Transverse colon (tissue), 4 donors: ENCODE measurements around the gene PCDHGB3. TPM values are rescaled to one million over a fixed set of nuclear protein-coding genes. Genes with fewer than 3 reads are reported as not detected.

Experiments used
- DNase-seq: peaks from one replicate; pipeline ENCODE4 v3.0.0-alpha.2; 2019
- H3K27ac ChIP-seq, 4 donors: fragments of 200-600 bp; sonication (generic); 2 replicates each; pipeline ENCODE4 v1.5.1; 2016 to 2018; ENCODE audit warnings: inconsistent platforms in 4 of 4
- H3K27me3 ChIP-seq: fragments of 200-600 bp; sonication (generic); 2 replicates; pipeline ENCODE4 v1.5.1; 2017; ENCODE audit warnings: inconsistent platforms
- H3K36me3 ChIP-seq, 4 donors: fragments of 200-600 bp; sonication (generic); 2 replicates each; pipeline ENCODE4 v1.5.1; 2017 to 2019; ENCODE audit warnings: inconsistent platforms in 4 of 4
- H3K4me1 ChIP-seq, 4 donors: fragments of 200-600 bp; sonication (generic); 2 replicates each; pipeline ENCODE4 v1.5.1; 2017 to 2020; ENCODE audit warnings: inconsistent platforms in 4 of 4
- H3K4me3 ChIP-seq, 4 donors: fragments of 200-600 bp; sonication (generic); 1 replicate in 1 of 4; 2 replicates in 3 of 4; pipeline versions ENCODE4 v1.5.1 to v1.6.1; 2017 to 2019; ENCODE audit warnings: inconsistent platforms in 4 of 4
- H3K9me3 ChIP-seq, 2 donors: fragments of 200-600 bp; sonication (generic); 2 replicates each; pipeline ENCODE4 v1.5.1; 2017 to 2019; ENCODE audit warnings: inconsistent platforms in 2 of 2
- EP300 ChIP-seq: sonication (generic); formaldehyde crosslinking; IDR thresholded peaks from one replicate; pipeline ENCODE4 v1.6.1; 2017; ENCODE audit warnings: antibody characterized with exemption, low read depth
- POLR2A ChIP-seq: fragments of 450-650 bp; IDR thresholded peaks from one replicate; pipeline ENCODE4 v1.6.1; 2016; ENCODE audit warnings: antibody characterized with exemption, mild to moderate bottlenecking, moderate library complexity
- POLR2AphosphoS5 ChIP-seq, 3 donors: sonication (generic); formaldehyde crosslinking; IDR thresholded peaks; one replicate each; pipeline ENCODE4 v1.6.1; 2016; ENCODE audit warnings: antibody characterized with exemption in 3 of 3
- WGBS, 2 donors: methylation state at CpG; one replicate each; pipeline ENCODE4 v1.1.5; 2018; ENCODE audit warnings: low coverage in 1 of 2; 5-methylcytosine and 5-hydroxymethylcytosine counted together
- in situ Hi-C, 4 donors: fragments of 200-750 bp; cut with MboI; loops; one replicate each; pipeline versions ENCODE4 v1.15.0 to v1.15.1; 2017; ENCODE audit warnings: low sequenced_read_pairs in 3 of 4, low pct_ligation_motif_present in 1 of 4, low pct_unique_long_range_greater_than_20kb in 1 of 4
- intact Hi-C: fragments of 100-400 bp; cut with DNase I; formaldehyde crosslinking; loops from one replicate; pipeline ENCODE4 v1.15.1; 2023; ENCODE audit warnings: low total_unique reads
- total RNA-seq, 4 donors: library from RNA; depleted of rRNA; stranded (reverse); fragments of >200 nt; gene quantifications; one replicate each; pipeline ENCODE4 v1.1.0, GENCODE V29; 2016
- TF ChIP-seq, protein P1 (sequence below), 5 experiments: fragments of 200-600 bp in 3 of 5; fragments of 450-650 bp in 2 of 5; sonication (generic) in 3 of 5; IDR thresholded peaks; 1 replicate in 2 of 5; 2 replicates in 3 of 5; pipeline ENCODE4 v1.5.1; 2016 to 2017; ENCODE audit warnings: antibody characterized with exemption in 5 of 5, inconsistent platforms in 3 of 5, mild to moderate bottlenecking in 2 of 5, moderate library complexity in 1 of 5

Gene PCDHGB3
- 1 to 10 TPM; 1.4 to 3.8 (median 2.6) TPM for total RNA-seq

DNA sequence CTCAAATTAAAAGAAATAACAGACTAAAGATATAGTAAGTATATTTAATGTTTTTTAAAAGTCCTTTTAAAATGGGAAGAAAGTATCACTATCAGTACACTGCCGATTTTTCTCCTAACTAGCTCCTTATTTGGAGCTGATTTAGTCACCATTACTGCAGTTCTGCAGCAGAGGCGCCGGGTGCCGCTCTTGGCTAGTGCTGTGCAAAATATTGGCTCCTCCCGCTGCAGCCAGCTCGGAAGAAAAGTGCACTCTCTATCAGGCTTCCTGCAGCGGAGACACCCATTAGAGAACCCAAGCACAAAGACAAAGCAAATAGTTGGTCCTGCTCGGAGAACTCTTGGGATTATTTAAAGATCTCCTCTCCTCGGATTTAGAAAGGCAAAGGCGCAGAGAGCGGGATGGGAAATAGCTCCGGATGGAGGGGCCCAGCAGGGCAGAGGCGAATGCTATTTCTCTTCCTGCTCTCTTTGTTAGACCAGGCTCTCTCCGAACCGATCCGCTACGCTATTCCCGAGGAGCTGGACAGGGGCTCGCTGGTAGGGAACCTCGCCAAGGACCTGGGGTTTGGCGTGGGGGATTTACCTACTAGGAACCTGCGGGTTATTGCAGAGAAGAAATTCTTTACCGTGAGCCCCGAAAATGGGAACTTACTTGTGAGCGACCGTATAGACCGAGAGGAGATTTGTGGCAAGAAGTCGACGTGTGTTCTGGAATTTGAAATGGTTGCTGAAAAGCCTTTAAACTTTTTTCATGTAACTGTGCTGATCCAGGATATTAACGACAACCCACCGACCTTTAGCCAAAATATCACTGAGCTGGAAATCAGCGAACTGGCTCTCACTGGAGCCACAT lies at the start of gene PCDHGB3:
PCDHGB3 (plus strand) TSS at position 249 of the 855 bp plus-strand sequence; CDS start at position 402, 153 bp downstream.
- in situ Hi-C loops (loop anchor here in 1 of 4 donors (25.0 kb wide), 1 partner anchor 192 kb away; no protein-coding TSS in a partner anchor), intact Hi-C loops (no loop called here)
- Histone ChIP-seq H3K27ac (no peak within 1 kb of the TSS), H3K36me3 (peaks cover 0 to 3% (median 0%) of the 10 kb centered on the region in 4 donors), H3K4me1 (no peaks in the 10 kb centered on the region), H3K4me3 (peak within 1 kb of the TSS in 1 of 4 donors; percentile 30), H3K27me3 (peaks cover 15% of the 10 kb centered on the region), H3K9me3 (peaks cover 26 to 95% of the 10 kb centered on the region in 2 donors)
- 47 to 52% methylated on average over 12 to 32 of the region's 32 CpGs for WGBS, 2 donors
- TF ChIP-seq, protein P1, sequence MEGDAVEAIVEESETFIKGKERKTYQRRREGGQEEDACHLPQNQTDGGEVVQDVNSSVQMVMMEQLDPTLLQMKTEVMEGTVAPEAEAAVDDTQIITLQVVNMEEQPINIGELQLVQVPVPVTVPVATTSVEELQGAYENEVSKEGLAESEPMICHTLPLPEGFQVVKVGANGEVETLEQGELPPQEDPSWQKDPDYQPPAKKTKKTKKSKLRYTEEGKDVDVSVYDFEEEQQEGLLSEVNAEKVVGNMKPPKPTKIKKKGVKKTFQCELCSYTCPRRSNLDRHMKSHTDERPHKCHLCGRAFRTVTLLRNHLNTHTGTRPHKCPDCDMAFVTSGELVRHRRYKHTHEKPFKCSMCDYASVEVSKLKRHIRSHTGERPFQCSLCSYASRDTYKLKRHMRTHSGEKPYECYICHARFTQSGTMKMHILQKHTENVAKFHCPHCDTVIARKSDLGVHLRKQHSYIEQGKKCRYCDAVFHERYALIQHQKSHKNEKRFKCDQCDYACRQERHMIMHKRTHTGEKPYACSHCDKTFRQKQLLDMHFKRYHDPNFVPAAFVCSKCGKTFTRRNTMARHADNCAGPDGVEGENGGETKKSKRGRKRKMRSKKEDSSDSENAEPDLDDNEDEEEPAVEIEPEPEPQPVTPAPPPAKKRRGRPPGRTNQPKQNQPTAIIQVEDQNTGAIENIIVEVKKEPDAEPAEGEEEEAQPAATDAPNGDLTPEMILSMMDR (IDR thresholded peaks at IDR 0.05) = peak in 1 of 5 experiments; percentile 14
- no peak for TF ChIP-seq EP300
- DNase-seq = peak; percentile 21

GRCh38 chr5:141322261-141322660 lies 47.8 kb upstream of the PCDHGB3 start:
- no peak overlapping the region for H3K4me3 ChIP-seq
- no peaks in the 10 kb centered on the region for H3K27me3 ChIP-seq
- no peak for DNase-seq
- intact Hi-C loops (loop anchor here (10.0 kb wide), 1 partner anchor 243 kb away; no protein-coding TSS in a partner anchor), in situ Hi-C loops (loop anchor here in 1 of 4 donors (25.0 kb wide), 1 partner anchor 240 kb away; no protein-coding TSS in a partner anchor)
- peaks cover 0 to 27% (median 12%) of the 10 kb centered on the region in 4 donors for H3K36me3 ChIP-seq
- H3K27ac ChIP-seq = no peak overlapping the region
- peaks cover 0 to 12% (median 4%) of the 10 kb centered on the region in 4 donors for H3K4me1 ChIP-seq
- TF ChIP-seq POLR2A (no peak), EP300 (no peak), POLR2AphosphoS5 (IDR thresholded peaks at IDR 0.05) (no peak)
- TF ChIP-seq, protein P1 (IDR thresholded peaks at IDR 0.05) = no peak
- WGBS, 2 donors = 77 to 93% methylated on average over 3 of the region's 3 CpGs
- H3K9me3 ChIP-seq = peaks cover 38 to 50% of the 10 kb centered on the region in 2 donors

DNA sequence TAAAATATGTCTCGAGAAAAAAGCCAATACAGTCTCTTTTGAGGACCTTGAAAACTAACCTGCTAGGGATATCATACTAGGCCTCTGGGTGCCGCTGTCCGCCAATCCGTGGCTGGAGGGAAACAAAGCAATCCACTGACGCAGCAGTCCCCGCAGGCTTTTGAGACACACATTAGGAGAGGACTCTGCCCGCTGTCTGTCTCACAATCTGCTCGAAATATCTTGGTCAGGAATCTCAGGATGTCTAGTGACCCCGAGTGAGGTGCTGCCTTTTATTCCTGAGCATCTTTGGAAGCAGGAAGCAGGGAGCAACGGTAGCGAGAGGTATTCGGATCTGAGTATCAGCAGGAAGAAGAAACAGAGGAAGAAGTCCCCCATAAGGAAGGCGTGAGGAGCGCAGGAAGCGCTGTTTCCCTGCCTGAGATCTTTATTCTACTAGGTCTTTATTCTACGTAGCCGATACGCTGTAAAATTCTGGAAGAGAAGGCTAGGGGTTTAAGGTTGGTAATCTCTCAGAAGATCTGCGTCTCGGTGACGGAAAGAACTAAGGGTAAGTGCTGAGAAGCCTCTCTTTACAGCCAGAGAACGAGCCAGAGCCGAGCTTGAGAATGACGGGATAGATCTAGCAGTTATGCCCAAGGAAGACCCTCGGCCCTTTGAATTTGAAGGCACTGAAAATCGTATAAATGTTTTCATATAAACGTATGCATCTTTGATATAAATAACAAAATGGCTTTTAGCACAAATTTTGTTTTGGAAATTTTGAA lies 43.8 kb upstream of the PCDHGB3 start:
- TF ChIP-seq EP300 (no peak), POLR2AphosphoS5 (IDR thresholded peaks at IDR 0.05) (peak in 1 of 3 donors; percentile 31), POLR2A (no peak)
- TF ChIP-seq, protein P1 (IDR thresholded peaks at IDR 0.05) = peak; percentile 39 to 49 (median 44)
- H3K4me3 ChIP-seq = peak overlapping the region in 3 of 4 donors; percentile 26 to 50 (median 35)
- in situ Hi-C loops (no loop called here), intact Hi-C loops (loop anchor here (10.0 kb wide), 1 partner anchor 239 kb away; no protein-coding TSS in a partner anchor)
- DNase-seq = peak; percentile 63
- WGBS, 2 donors = 19 to 29% methylated on average over 24 to 27 of the region's 27 CpGs
- H3K27ac ChIP-seq = peak overlapping the region; percentile 14 to 64 (median 38)
- peaks cover 24 to 41% of the 10 kb centered on the region in 2 donors for H3K9me3 ChIP-seq
- H3K27me3 ChIP-seq = peaks cover 13% of the 10 kb centered on the region
- H3K4me1 ChIP-seq = peaks cover 0 to 2% (median under 1%) of the 10 kb centered on the region in 4 donors
- H3K36me3 ChIP-seq = no peaks in the 10 kb centered on the region
